ENCODE results near the gene GOLGA6L10. TPM values are rescaled to one million over a fixed set of nuclear protein-coding genes. Genes with fewer than 3 reads are reported as not detected.

The GOLGA6L10 gene
- total RNA-seq, result 0.33 and 1.3 TPM in 2 replicates

GRCh38 chr15:82349375-82349774, at the start of gene GOLGA6L10:
GOLGA6L10 (minus strand) TSS chr15:82349475; CDS start chr15:82349375, 100 bp downstream.

Other genes with a start within 250 kb of the GOLGA6L10 start
- gene EFL1, start 86.7 kb downstream of the GOLGA6L10 start, total RNA-seq, result 8.2 and 11.9 TPM in 2 replicates
- gene SAXO2, start 86.7 kb downstream of the GOLGA6L10 start, total RNA-seq, result 5.5 TPM in 1 of 2 replicates, not detected in the other
- 0.81 and 1.1 TPM in 2 replicates for gene GOLGA6L9, start 80.3 kb upstream of the GOLGA6L10 start, total RNA-seq
- 1,888 and 2,022 TPM in 2 replicates for gene RPS17, start 191.0 kb upstream of the GOLGA6L10 start, total RNA-seq